ENCODE data around the gene INTS6.

The INTS6 gene

DNA sequence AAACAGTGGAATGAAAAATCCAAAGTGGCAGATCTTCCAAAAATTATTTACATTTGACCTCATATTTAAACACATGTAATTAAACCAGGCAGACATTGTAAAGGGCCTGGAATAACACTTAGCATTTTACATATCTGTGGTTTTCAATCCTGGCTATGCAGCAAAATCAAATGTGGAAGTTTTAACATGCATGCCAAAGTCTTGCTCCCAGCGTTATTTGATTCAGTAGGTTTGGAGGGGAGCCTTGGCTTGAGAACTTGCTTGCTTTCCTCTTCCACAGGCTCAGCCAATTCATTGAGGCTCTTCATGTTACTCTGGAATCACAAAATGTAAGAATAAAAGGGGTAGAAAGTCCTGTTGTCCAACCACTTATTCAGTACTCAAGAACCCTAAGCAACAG, 42.5 kb upstream of the INTS6 start:
- 100% methylated on average over 1 of the region's 1 CpG for WGBS (ENCODE audit: insufficient coverage)
- no peak overlapping the region for H3K27ac ChIP-seq (ENCODE audit: insufficient read depth in 1 of 2, low read depth in 1 of 2, low read length in 2 of 2, poor library complexity in 1 of 2, severe bottlenecking in 2 of 2)
- no peaks in the 10 kb centered on the region for H3K36me3 ChIP-seq (ENCODE audit: control insufficient read depth in 4 of 4, insufficient read depth in 4 of 4, low read length in 3 of 4)
- no peaks in the 10 kb centered on the region for H3K27me3 ChIP-seq (replicated peaks in 2 of 5; ENCODE audit: control insufficient read depth in 4 of 5, insufficient read depth in 5 of 5, low read length in 4 of 5)
- H3K9me3 ChIP-seq (ENCODE audit: control extremely low read depth in 1 of 5, control insufficient read depth in 4 of 5, insufficient read depth in 2 of 5, low read depth in 1 of 5, low read length in 4 of 5), result peaks cover 0 to 4% (median 0%) of the 10 kb centered on the region in 5 experiments
- ChIA-PET POLR2A (no interaction called here), CTCF (no interaction called here)
- no peak overlapping the region for H3K4me3 ChIP-seq (ENCODE audit: control insufficient read depth in 1 of 7, extremely low read depth in 1 of 7, insufficient read depth in 4 of 7, low read depth in 2 of 7, low read length in 6 of 7)
- H3K4me1 ChIP-seq (ENCODE audit: control extremely low read depth in 1 of 4, control insufficient read depth in 4 of 4, insufficient read depth in 4 of 4, low read length in 3 of 4), result no peaks in the 10 kb centered on the region
- no peak for DNase-seq

DNA sequence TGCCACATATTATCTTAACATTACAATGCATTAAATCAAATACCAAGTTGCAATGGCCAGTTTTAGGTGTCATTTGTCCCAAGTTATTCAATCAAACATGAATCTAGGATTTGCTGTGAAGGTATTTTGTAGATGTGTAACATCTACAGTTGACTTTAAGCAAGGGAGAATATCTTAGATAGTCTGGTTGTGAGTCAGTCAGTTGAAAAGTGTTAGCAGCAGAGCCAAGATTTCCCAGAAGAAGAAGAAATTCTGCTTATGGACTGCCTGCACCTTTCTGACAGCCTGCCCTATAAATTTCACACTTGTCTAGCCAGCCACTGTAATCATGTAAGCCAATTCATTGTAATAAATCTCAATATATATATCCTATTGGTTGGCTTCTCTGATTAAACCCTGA, 41.3 kb upstream of the INTS6 start:
- H3K9me3 ChIP-seq (ENCODE audit: control extremely low read depth in 1 of 5, control insufficient read depth in 4 of 5, insufficient read depth in 2 of 5, low read depth in 1 of 5, low read length in 4 of 5), result peaks cover 0 to 2% (median 0%) of the 10 kb centered on the region in 5 experiments

DNA sequence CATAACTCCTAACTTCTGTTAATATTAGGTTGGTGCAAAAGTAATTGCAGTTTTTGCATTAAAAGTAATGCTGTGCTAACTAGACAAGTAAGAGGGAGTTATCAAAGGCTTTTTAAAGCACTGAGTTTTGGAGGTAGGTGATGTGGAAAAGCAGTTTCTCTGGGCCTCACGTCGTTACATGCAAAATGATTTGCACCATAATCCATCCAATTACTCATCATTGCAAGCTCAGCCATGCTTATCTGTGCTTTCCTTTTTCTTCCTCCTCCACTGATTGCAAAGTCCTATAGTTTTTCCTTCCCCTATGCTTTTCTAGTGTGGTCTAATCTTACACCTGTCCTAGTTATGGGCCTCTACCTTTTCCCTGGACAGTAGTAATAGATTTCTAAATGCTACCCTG, 35.4 kb upstream of the INTS6 start:
- ChIA-PET CTCF (no interaction called here), POLR2A (no interaction called here)
- Histone ChIP-seq H3K27me3 (replicated peaks in 2 of 5; ENCODE audit: control insufficient read depth in 4 of 5, insufficient read depth in 5 of 5, low read length in 4 of 5) (peaks cover 0 to 2% (median 0%) of the 10 kb centered on the region in 5 experiments), H3K27ac (ENCODE audit: insufficient read depth in 1 of 2, low read depth in 1 of 2, low read length in 2 of 2, poor library complexity in 1 of 2, severe bottlenecking in 2 of 2) (no peak overlapping the region), H3K9me3 (ENCODE audit: control extremely low read depth in 1 of 5, control insufficient read depth in 4 of 5, insufficient read depth in 2 of 5, low read depth in 1 of 5, low read length in 4 of 5) (peaks cover 0 to 11% (median 0%) of the 10 kb centered on the region in 5 experiments), H3K36me3 (ENCODE audit: control insufficient read depth in 4 of 4, insufficient read depth in 4 of 4, low read length in 3 of 4) (no peaks in the 10 kb centered on the region), H3K4me3 (ENCODE audit: control insufficient read depth in 1 of 7, extremely low read depth in 1 of 7, insufficient read depth in 4 of 7, low read depth in 2 of 7, low read length in 6 of 7) (no peak overlapping the region), H3K4me1 (ENCODE audit: control extremely low read depth in 1 of 4, control insufficient read depth in 4 of 4, insufficient read depth in 4 of 4, low read length in 3 of 4) (no peaks in the 10 kb centered on the region)
- WGBS (ENCODE audit: insufficient coverage), result no CpG with 5 or more reads among the region's 2 CpGs
- DNase-seq, result no peak

More for the DNA sequence above, 41.3 kb upstream of the INTS6 start:
- no peaks in the 10 kb centered on the region for H3K4me1 ChIP-seq (ENCODE audit: control extremely low read depth in 1 of 4, control insufficient read depth in 4 of 4, insufficient read depth in 4 of 4, low read length in 3 of 4)
- no peaks in the 10 kb centered on the region for H3K36me3 ChIP-seq (ENCODE audit: control insufficient read depth in 4 of 4, insufficient read depth in 4 of 4, low read length in 3 of 4)
- CTCF ChIA-PET, result no interaction called here
- POLR2A ChIA-PET, result no interaction called here
- no peak for DNase-seq
- no peak overlapping the region for H3K27ac ChIP-seq (ENCODE audit: insufficient read depth in 1 of 2, low read depth in 1 of 2, low read length in 2 of 2, poor library complexity in 1 of 2, severe bottlenecking in 2 of 2)
- H3K4me3 ChIP-seq (ENCODE audit: control insufficient read depth in 1 of 7, extremely low read depth in 1 of 7, insufficient read depth in 4 of 7, low read depth in 2 of 7, low read length in 6 of 7), result no peak overlapping the region
- no peaks in the 10 kb centered on the region for H3K27me3 ChIP-seq (replicated peaks in 2 of 5; ENCODE audit: control insufficient read depth in 4 of 5, insufficient read depth in 5 of 5, low read length in 4 of 5)

DNA sequence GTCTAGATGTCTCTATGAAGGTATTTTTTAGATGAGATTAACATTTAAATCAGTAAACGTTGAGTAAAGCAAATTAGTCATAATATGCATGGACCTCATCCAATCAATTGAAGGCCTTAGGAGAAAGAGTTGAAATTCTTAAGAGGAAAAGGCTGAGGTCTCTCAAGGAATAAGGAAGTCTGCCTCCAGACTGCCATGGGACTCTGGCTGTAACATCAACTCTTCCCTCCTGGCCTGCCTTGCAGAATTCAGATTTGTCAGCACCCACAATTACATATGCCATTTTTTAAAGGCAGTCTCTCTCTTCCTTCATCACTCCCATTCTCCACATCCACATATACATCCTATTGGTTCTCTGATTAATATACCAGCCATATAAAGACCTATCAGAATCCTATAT, 28.8 kb upstream of the INTS6 start:
- POLR2A ChIA-PET, result no interaction called here
- CTCF ChIA-PET, result no interaction called here
- Histone ChIP-seq H3K36me3 (ENCODE audit: control insufficient read depth in 4 of 4, insufficient read depth in 4 of 4, low read length in 3 of 4) (no peaks in the 10 kb centered on the region), H3K9me3 (ENCODE audit: control extremely low read depth in 1 of 5, control insufficient read depth in 4 of 5, insufficient read depth in 2 of 5, low read depth in 1 of 5, low read length in 4 of 5) (peaks cover 0 to 9% (median 0%) of the 10 kb centered on the region in 5 experiments), H3K27me3 (replicated peaks in 2 of 5; ENCODE audit: control insufficient read depth in 4 of 5, insufficient read depth in 5 of 5, low read length in 4 of 5) (no peaks in the 10 kb centered on the region), H3K27ac (ENCODE audit: insufficient read depth in 1 of 2, low read depth in 1 of 2, low read length in 2 of 2, poor library complexity in 1 of 2, severe bottlenecking in 2 of 2) (no peak overlapping the region), H3K4me3 (ENCODE audit: control insufficient read depth in 1 of 7, extremely low read depth in 1 of 7, insufficient read depth in 4 of 7, low read depth in 2 of 7, low read length in 6 of 7) (no peak overlapping the region), H3K4me1 (ENCODE audit: control extremely low read depth in 1 of 4, control insufficient read depth in 4 of 4, insufficient read depth in 4 of 4, low read length in 3 of 4) (peaks cover 0 to 7% (median under 1%) of the 10 kb centered on the region in 4 experiments)
- DNase-seq, result no peak
- WGBS (ENCODE audit: insufficient coverage), result no CpG with 5 or more reads among the region's 1 CpG

DNA sequence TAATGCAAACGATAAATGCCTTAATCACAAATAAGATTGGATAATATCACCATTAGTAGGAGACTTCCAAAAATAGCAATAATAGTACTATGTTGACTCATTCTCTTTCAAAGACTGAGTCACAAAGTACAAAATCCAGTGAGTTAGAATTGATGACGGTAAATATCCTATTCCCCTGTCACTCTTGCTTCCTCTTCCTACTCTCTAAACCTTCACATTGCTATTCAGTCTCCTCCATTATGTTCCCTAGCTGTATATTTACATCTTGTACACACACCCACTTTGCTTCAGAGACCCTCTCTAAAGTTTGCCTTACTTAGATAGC, 26.3 kb upstream of the INTS6 start:
- WGBS (ENCODE audit: insufficient coverage), result no CpG with 5 or more reads among the region's 2 CpGs
- DNase-seq, result no peak

DNA sequence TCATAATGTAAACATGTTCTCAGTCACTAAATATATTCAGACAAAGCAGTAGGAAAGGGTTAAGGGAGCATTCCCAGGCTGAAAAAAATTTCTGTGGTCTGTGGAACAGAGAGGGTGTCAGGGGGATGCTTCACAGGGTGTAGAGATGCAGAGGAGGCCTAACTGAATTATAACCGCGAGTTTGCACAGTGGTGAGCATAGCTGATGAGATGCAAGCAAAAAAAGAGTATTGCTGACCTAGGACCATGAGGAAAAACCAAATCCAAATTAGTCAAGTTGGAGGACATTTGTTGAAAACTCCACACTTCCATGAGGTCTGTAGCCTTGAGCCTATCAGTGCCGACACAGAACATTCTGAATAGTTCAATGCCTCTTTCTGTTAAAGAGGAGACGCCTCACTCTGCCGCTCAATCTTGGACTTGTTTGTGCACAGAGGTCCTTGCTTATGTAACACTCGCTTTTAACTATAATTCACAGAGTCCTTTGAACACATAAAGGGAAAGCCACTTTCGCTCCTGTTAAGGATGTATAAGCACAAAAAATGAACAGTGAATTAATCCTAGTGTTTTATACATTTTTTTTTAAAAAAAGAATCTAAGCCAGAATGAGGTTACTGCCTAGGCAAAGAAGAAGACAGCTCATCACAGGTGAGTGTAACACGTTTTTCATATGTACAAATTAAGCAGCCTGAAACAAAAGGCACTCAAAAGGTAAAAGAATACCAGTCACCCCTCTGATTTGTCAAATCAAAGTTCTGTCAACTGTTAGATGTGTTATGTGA, 25.8 kb upstream of the INTS6 start:
- Histone ChIP-seq H3K9me3 (ENCODE audit: control extremely low read depth in 1 of 5, control insufficient read depth in 4 of 5, insufficient read depth in 2 of 5, low read depth in 1 of 5, low read length in 4 of 5) (no peaks in the 10 kb centered on the region), H3K27ac (ENCODE audit: insufficient read depth in 1 of 2, low read depth in 1 of 2, low read length in 2 of 2, poor library complexity in 1 of 2, severe bottlenecking in 2 of 2) (no peak overlapping the region), H3K36me3 (ENCODE audit: control insufficient read depth in 4 of 4, insufficient read depth in 4 of 4, low read length in 3 of 4) (no peaks in the 10 kb centered on the region), H3K27me3 (replicated peaks in 2 of 5; ENCODE audit: control insufficient read depth in 4 of 5, insufficient read depth in 5 of 5, low read length in 4 of 5) (no peaks in the 10 kb centered on the region), H3K4me3 (ENCODE audit: control insufficient read depth in 1 of 7, extremely low read depth in 1 of 7, insufficient read depth in 4 of 7, low read depth in 2 of 7, low read length in 6 of 7) (no peak overlapping the region), H3K4me1 (ENCODE audit: control extremely low read depth in 1 of 4, control insufficient read depth in 4 of 4, insufficient read depth in 4 of 4, low read length in 3 of 4) (peaks cover 0 to 16% (median 8%) of the 10 kb centered on the region in 4 experiments)
- 95% methylated on average over 5 of the region's 8 CpGs for WGBS (ENCODE audit: insufficient coverage)
- no peak for DNase-seq
- ChIA-PET POLR2A (interaction anchor here (0.8 kb wide), 1 partner anchor 111 kb away, joined by 3 read pairs; no protein-coding TSS in a partner anchor), CTCF (interaction anchor here (1.5 kb wide), 1 partner anchor 111 kb away, joined by 3 read pairs; no protein-coding TSS in a partner anchor)

More for the DNA sequence above, 26.3 kb upstream of the INTS6 start:
- Histone ChIP-seq H3K4me1 (ENCODE audit: control extremely low read depth in 1 of 4, control insufficient read depth in 4 of 4, insufficient read depth in 4 of 4, low read length in 3 of 4) (peaks cover 0 to 16% (median 8%) of the 10 kb centered on the region in 4 experiments), H3K4me3 (ENCODE audit: control insufficient read depth in 1 of 7, extremely low read depth in 1 of 7, insufficient read depth in 4 of 7, low read depth in 2 of 7, low read length in 6 of 7) (no peak overlapping the region), H3K27ac (ENCODE audit: insufficient read depth in 1 of 2, low read depth in 1 of 2, low read length in 2 of 2, poor library complexity in 1 of 2, severe bottlenecking in 2 of 2) (no peak overlapping the region), H3K27me3 (replicated peaks in 2 of 5; ENCODE audit: control insufficient read depth in 4 of 5, insufficient read depth in 5 of 5, low read length in 4 of 5) (no peaks in the 10 kb centered on the region), H3K36me3 (ENCODE audit: control insufficient read depth in 4 of 4, insufficient read depth in 4 of 4, low read length in 3 of 4) (no peaks in the 10 kb centered on the region), H3K9me3 (ENCODE audit: control extremely low read depth in 1 of 5, control insufficient read depth in 4 of 5, insufficient read depth in 2 of 5, low read depth in 1 of 5, low read length in 4 of 5) (no peaks in the 10 kb centered on the region)
- CTCF ChIA-PET, result interaction anchor here (1.5 kb wide), 1 partner anchor 110 kb away, joined by 3 read pairs; no protein-coding TSS in a partner anchor
- POLR2A ChIA-PET, result no interaction called here

DNA sequence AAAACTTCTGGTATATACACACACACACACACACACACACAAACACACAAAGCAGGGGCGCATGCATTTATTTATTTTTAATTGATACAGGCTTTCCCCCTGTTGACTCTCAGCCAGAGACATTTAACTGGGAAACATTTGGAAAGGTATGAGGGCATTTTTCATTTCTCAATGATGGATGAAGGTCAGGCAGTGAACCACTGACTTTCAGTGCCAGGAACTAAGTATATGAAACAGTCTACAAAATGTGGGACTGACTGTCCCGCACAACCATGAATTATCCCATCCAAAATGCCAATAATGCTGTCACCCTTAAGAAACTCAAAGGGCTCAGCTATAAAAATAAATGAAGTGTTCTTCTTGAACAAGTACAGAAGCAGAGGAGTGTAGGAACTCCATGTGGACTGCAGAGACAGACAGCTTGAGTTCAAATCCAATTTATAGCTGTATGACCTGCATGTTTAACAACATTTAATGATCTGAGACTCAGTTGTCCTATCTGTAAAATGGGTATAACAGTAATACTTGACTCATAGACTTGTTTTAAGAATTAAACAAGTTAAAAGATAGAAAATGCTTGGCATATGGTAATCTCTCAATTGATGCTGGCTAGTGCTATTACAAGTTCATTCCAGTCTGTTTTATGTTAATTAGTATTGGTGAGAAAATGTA, 25.0 kb upstream of the INTS6 start:
- no peak for DNase-seq
- H3K27me3 ChIP-seq (replicated peaks in 2 of 5; ENCODE audit: control insufficient read depth in 4 of 5, insufficient read depth in 5 of 5, low read length in 4 of 5), result no peaks in the 10 kb centered on the region
- WGBS (ENCODE audit: insufficient coverage), result 100% methylated on average over 1 of the region's 2 CpGs
- H3K36me3 ChIP-seq (ENCODE audit: control insufficient read depth in 4 of 4, insufficient read depth in 4 of 4, low read length in 3 of 4), result no peaks in the 10 kb centered on the region
- ChIA-PET CTCF (interaction anchor here (1.5 kb wide), 1 partner anchor 112 kb away, joined by 3 read pairs; no protein-coding TSS in a partner anchor), POLR2A (interaction anchor here (0.8 kb wide), 1 partner anchor 112 kb away, joined by 3 read pairs; no protein-coding TSS in a partner anchor)
- H3K4me1 ChIP-seq (ENCODE audit: control extremely low read depth in 1 of 4, control insufficient read depth in 4 of 4, insufficient read depth in 4 of 4, low read length in 3 of 4), result peaks cover 0 to 16% (median 8%) of the 10 kb centered on the region in 4 experiments
- no peak overlapping the region for H3K27ac ChIP-seq (ENCODE audit: insufficient read depth in 1 of 2, low read depth in 1 of 2, low read length in 2 of 2, poor library complexity in 1 of 2, severe bottlenecking in 2 of 2)
- H3K9me3 ChIP-seq (ENCODE audit: control extremely low read depth in 1 of 5, control insufficient read depth in 4 of 5, insufficient read depth in 2 of 5, low read depth in 1 of 5, low read length in 4 of 5), result no peaks in the 10 kb centered on the region
- no peak overlapping the region for H3K4me3 ChIP-seq (ENCODE audit: control insufficient read depth in 1 of 7, extremely low read depth in 1 of 7, insufficient read depth in 4 of 7, low read depth in 2 of 7, low read length in 6 of 7)

Measured in common myeloid progenitor, CD34-positive (primary cell).